HEK293T (cell line): ENCODE measurements around the gene GABRB3.

Source experiments
- CTCF ChIA-PET: fragments of 350-600 bp; formaldehyde crosslinking; extraction: SDS; loops from one replicate; lab custom pipeline; 2021; ENCODE audit warnings: antibody characterized with exemption, inconsistent platforms; lab: Yijun Ruan, JAX
- POLR2A ChIA-PET: fragments of 350-600 bp; formaldehyde crosslinking; extraction: SDS; loops from one replicate; lab custom pipeline; 2020; ENCODE audit warnings: antibody characterized with exemption, inconsistent platforms; lab: Yijun Ruan, JAX
- DNase-seq: peaks from one replicate; pipeline ENCODE4 v3.0.0; 2012; ENCODE audit warnings: mixed read lengths; ENCODE audit errors: extremely low spot score
- ARNT ChIP-seq: fragments of 450-650 bp; IDR thresholded peaks from 2 replicates; pipeline ENCODE4 v1.6.1; 2017; ENCODE audit warnings: mild to moderate bottlenecking
- BHLHE40 ChIP-seq: fragments of 450-650 bp; IDR thresholded peaks from 2 replicates; pipeline ENCODE4 v1.6.1; 2016; ENCODE audit warnings: mild to moderate bottlenecking, moderate library complexity, borderline replicate concordance
- CTBP1 ChIP-seq: fragments of 450-650 bp; IDR thresholded peaks from 2 replicates; pipeline ENCODE4 v1.6.1; 2016; ENCODE audit warnings: borderline replicate concordance
- ELF4 ChIP-seq: fragments of 450-650 bp; IDR thresholded peaks from 2 replicates; pipeline ENCODE4 v1.6.1; 2017; ENCODE audit warnings: antibody characterized with exemption
- FOXA1 ChIP-seq: fragments of 450-650 bp; IDR thresholded peaks from 2 replicates; pipeline ENCODE4 v1.6.1; 2016; ENCODE audit warnings: mild to moderate bottlenecking
- FOXK2 ChIP-seq: fragments of 450-650 bp; IDR thresholded peaks from 2 replicates; pipeline ENCODE4 v1.6.1; 2016; ENCODE audit warnings: mild to moderate bottlenecking
- FOXM1 ChIP-seq: fragments of 450-650 bp; IDR thresholded peaks from 2 replicates; pipeline ENCODE4 v1.6.1; 2017; ENCODE audit warnings: mild to moderate bottlenecking, borderline replicate concordance
- HDGF ChIP-seq: fragments of 450-650 bp; IDR thresholded peaks from 2 replicates; pipeline ENCODE4 v1.6.1; 2017; ENCODE audit warnings: antibody characterized with exemption, borderline replicate concordance
- L3MBTL2 ChIP-seq: fragments of 450-650 bp; conservative IDR thresholded peaks from 2 replicates; pipeline ENCODE4 v1.6.1; 2016; ENCODE audit warnings: mild to moderate bottlenecking
- LEF1 ChIP-seq: fragments of 450-650 bp; IDR thresholded peaks from 2 replicates; pipeline ENCODE4 v1.6.1; 2017; ENCODE audit warnings: mild to moderate bottlenecking, borderline replicate concordance
- NFRKB ChIP-seq: fragments of 450-650 bp; IDR thresholded peaks from 2 replicates; pipeline ENCODE4 v1.6.1; 2016; ENCODE audit warnings: mild to moderate bottlenecking, moderate library complexity
- PKNOX1 ChIP-seq: fragments of 450-650 bp; IDR thresholded peaks from 2 replicates; pipeline ENCODE4 v1.6.1; 2016
- SP1 ChIP-seq: fragments of 450-650 bp; IDR thresholded peaks from 2 replicates; pipeline ENCODE4 v1.6.1; 2017
- SUZ12 ChIP-seq: fragments of 450-650 bp; IDR thresholded peaks from 2 replicates; pipeline ENCODE4 v1.6.1; 2016; ENCODE audit warnings: mild to moderate bottlenecking
- TARDBP ChIP-seq: fragments of 450-650 bp; IDR thresholded peaks from 2 replicates; pipeline ENCODE4 v1.6.1; 2016
- ZNF384 ChIP-seq: fragments of 450-650 bp; IDR thresholded peaks from 2 replicates; pipeline ENCODE4 v1.6.1; 2016

GABRB3 gene

GRCh38 chr15:26661107-26661506 is 111.8 kb downstream of the GABRB3 start:
- CTCF ChIA-PET = no interaction called here

GRCh38 chr15:26660241-26660640 is 112.6 kb downstream of the GABRB3 start:
- POLR2A ChIA-PET = no interaction called here
- CTCF ChIA-PET = no interaction called here
- DNase-seq = no peak
- TF ChIP-seq LEF1 (no peak), TARDBP (no peak), ZNF384 (no peak), SUZ12 (no peak), BHLHE40 (no peak), FOXA1 (no peak), L3MBTL2 (no peak), CTBP1 (no peak), FOXM1 (no peak), NFRKB (no peak), ARNT (no peak), SP1 (no peak)

More at GRCh38 chr15:26661107-26661506, 111.8 kb downstream of the GABRB3 start:
- TF ChIP-seq SP1 (no peak), PKNOX1 (no peak), FOXM1 (no peak), ARNT (no peak)
- POLR2A ChIA-PET = no interaction called here
- DNase-seq = no peak

- ChIA-PET CTCF (no interaction called here), POLR2A (no interaction called here)
- TF ChIP-seq SUZ12 (no peak), PKNOX1 (no peak), SP1 (no peak), CTBP1 (no peak), FOXA1 (no peak), HDGF (no peak), FOXM1 (no peak), ARNT (no peak), L3MBTL2 (no peak), NFRKB (no peak), FOXK2 (no peak), TARDBP (no peak), LEF1 (no peak), ELF4 (no peak), ZNF384 (no peak), BHLHE40 (no peak)
- DNase-seq = no peak
Measured at GRCh38 chr15:26658290-26658689, 114.6 kb downstream of the GABRB3 start.

GRCh38 chr15:26656080-26656479 is 116.8 kb downstream of the GABRB3 start:
- no peak for TF ChIP-seq CTBP1
- no peak for TF ChIP-seq PKNOX1
- TF ChIP-seq TARDBP = no peak
- TF ChIP-seq LEF1 = no peak
- TF ChIP-seq SP1 = no peak
- no peak for TF ChIP-seq FOXK2
- TF ChIP-seq FOXM1 = no peak
- ChIA-PET POLR2A (no interaction called here), CTCF (no interaction called here)
- no peak for DNase-seq

- ChIA-PET POLR2A (no interaction called here), CTCF (no interaction called here)
- TF ChIP-seq FOXA1 (no peak), L3MBTL2 (no peak), CTBP1 (no peak), FOXM1 (no peak), PKNOX1 (no peak), LEF1 (no peak), ZNF384 (no peak), SUZ12 (no peak), ARNT (no peak), TARDBP (no peak), NFRKB (no peak), SP1 (no peak)
- DNase-seq = no peak
Measured at GRCh38 chr15:26651909-26652308, 121.0 kb downstream of the GABRB3 start.

- ChIA-PET POLR2A (no interaction called here), CTCF (no interaction called here)
- TF ChIP-seq FOXA1 = no peak
- TF ChIP-seq SUZ12 = no peak
- TF ChIP-seq FOXK2 = no peak
- no peak for TF ChIP-seq L3MBTL2
- no peak for TF ChIP-seq SP1
- no peak for TF ChIP-seq CTBP1
- TF ChIP-seq BHLHE40 = no peak
- no peak for TF ChIP-seq ELF4
- no peak for TF ChIP-seq ZNF384
- no peak for DNase-seq
Measured at GRCh38 chr15:26648676-26649075, 124.2 kb downstream of the GABRB3 start.

- TF ChIP-seq NFRKB = no peak
- no peak for DNase-seq
- ChIA-PET CTCF (no interaction called here), POLR2A (no interaction called here)
Measured at GRCh38 chr15:26644948-26645347, 127.9 kb downstream of the GABRB3 start.
